ENCODE results near the gene ST8SIA5. TPM values are rescaled to one million over a fixed set of nuclear protein-coding genes. Genes with fewer than 3 reads are reported as not detected.

ST8SIA5 gene
- total and polyA plus RNA-seq, 9 of the 15 experiments (the other 6 are each of a cell fraction or from before 2014, with no cell fraction given), result 0.03 to 0.33 (median 0.06) TPM; not detected in 5

DNA sequence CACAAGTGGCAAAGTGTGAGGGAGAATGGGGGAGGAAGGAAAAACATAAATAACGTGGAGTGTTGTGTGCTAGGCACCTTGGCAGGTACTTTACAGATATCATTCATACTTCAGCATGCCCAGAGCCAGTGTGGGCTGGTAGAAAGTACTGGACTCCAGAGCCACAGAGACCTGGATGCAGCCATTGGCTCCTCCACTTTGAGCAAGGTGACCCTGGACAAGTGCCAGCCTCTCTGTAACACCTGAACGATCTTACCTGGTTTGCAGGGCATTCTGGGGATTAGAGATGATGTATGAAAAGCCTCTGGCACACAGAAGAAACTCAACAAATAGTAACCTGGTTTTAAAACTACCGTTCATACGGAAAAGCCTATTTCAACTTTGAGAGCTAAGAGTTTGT lies 106.2 kb downstream of the ST8SIA5 start:
- Histone ChIP-seq H2AFZ (ENCODE audit: low read depth, low read length) (no peak overlapping the region), H3K4me3 (no peak overlapping the region), H3K4me2 (ENCODE audit: insufficient read depth, low read length) (no peak overlapping the region), H3K4me1 (replicated peaks in 1 of 2; ENCODE audit: control insufficient read depth in 2 of 2, insufficient read depth in 2 of 2, low read length in 2 of 2) (no peaks in the 10 kb centered on the region; a peak in 1 of 5 replicates), H3K27me3 (ENCODE audit: control insufficient read depth in 2 of 2, insufficient read depth in 2 of 2, low read length in 2 of 2) (no peaks in the 10 kb centered on the region; a peak in 1 of 5 replicates), H4K20me1 (replicated peaks; ENCODE audit: control insufficient read depth, insufficient read depth, low read length) (no peaks in the 10 kb centered on the region), H3K9me3 (replicated peaks; ENCODE audit: control insufficient read depth, insufficient read depth, low read depth, low read length) (no peaks in the 10 kb centered on the region), H3K9me1 (ENCODE audit: control insufficient read depth, insufficient read depth, low read length) (no peaks in the 10 kb centered on the region), H3K27ac (ENCODE audit: extremely low read depth, low read depth, low read length) (no peak overlapping the region), H3K36me3 (ENCODE audit: control insufficient read depth, insufficient read depth, low read length) (no peaks in the 10 kb centered on the region), H3K79me2 (ENCODE audit: control insufficient read depth, insufficient read depth, low read length) (no peaks in the 10 kb centered on the region), H3K9ac (ENCODE audit: insufficient read depth in 1 of 2, low read depth in 2 of 2, low read length in 2 of 2) (no peak overlapping the region)
- in situ Hi-C loops (cut with MboI) (loop anchor here (10.0 kb wide), 1 partner anchor 366 kb away; no protein-coding TSS in a partner anchor), intact Hi-C loops (cut with micrococcal nuclease) (no loop called here)
- ATAC-seq (no peak), FAIRE-seq (no peak), DNase-seq (ENCODE audit: extremely low read depth in 1 of 4, low spot score in 3 of 4) (no peak)
- TF ChIP-seq NFYB (IDR thresholded peaks at IDR 0.05; ENCODE audit: extremely low read depth, insufficient read length) (no peak), ZNF253 (CRISPR knock-in tag; conservative IDR thresholded peaks at IDR 0.05) (no peak), JUND (IDR thresholded peaks at IDR 0.05; ENCODE audit: borderline replicate concordance, low read depth, low read length) (no peak), JUND (tag; IDR thresholded peaks at IDR 0.05; ENCODE audit: borderline replicate concordance, low read depth, low read length) (no peak), ZNF785 (CRISPR knock-in tag; IDR thresholded peaks at IDR 0.05) (no peak), SIRT6 (IDR thresholded peaks at IDR 0.05; ENCODE audit: low read depth, low read length) (no peak), ZNF436 (CRISPR knock-in tag; IDR thresholded peaks at IDR 0.05) (no peak), FOXK2 (conservative IDR thresholded peaks at IDR 0.05 in 1 of 2, IDR thresholded peaks at IDR 0.05 in 1 of 2; ENCODE audit: low read depth in 2 of 2) (no peak)
- 4% methylated on average over 4 of the region's 4 CpGs for WGBS (ENCODE audit: insufficient coverage, low coverage, missing lambda C conversion rate)
- no TSS peak for BruUV-seq (replicated peaks)
- POLR2A ChIA-PET, result no interaction called here
- CTCF ChIA-PET (ENCODE audit: low intra/inter-chr PET ratio), result no interaction called here
